Measurements from ENCODE around the gene TMEM50A.
"Not testable (repeated sequence)": the region's sequence is repeated elsewhere in the genome, so short reads cannot be mapped to it uniquely, and the experiment has no call there.

- TF ChIP-seq EZH2 (IDR thresholded peaks at IDR 0.05; ENCODE audit: borderline replicate concordance, insufficient read depth, low read depth, low read length, poor library complexity, severe bottlenecking); CTCF (IDR thresholded peaks at IDR 0.05): not testable (repeated sequence)
Measured at GRCh38 chr1:25312806-25313470, 25.2 kb upstream of the TMEM50A start.
